ENCODE results near the gene SPATA4.

Gene SPATA4

GRCh38 chr4:176134670-176135069, 60.7 kb downstream of the SPATA4 start:
- Histone ChIP-seq H3K4me3 (ENCODE audit: low read length) (no peak overlapping the region), H3K27me3 (ENCODE audit: low read depth, low read length) (no peaks in the 10 kb centered on the region), H3K4me2 (ENCODE audit: low read length) (no peak overlapping the region)

More at GRCh38 chr4:176134670-176135069, 60.7 kb downstream of the SPATA4 start:
- no peak overlapping the region for H3K9ac ChIP-seq (ENCODE audit: low read length)
- H3K27ac ChIP-seq (ENCODE audit: low read length), result no peak overlapping the region
- H3K9me3 ChIP-seq (ENCODE audit: insufficient read depth, low read length), result no peaks in the 10 kb centered on the region
- H3K79me2 ChIP-seq (ENCODE audit: low read length), result no peaks in the 10 kb centered on the region
- H3K36me3 ChIP-seq (replicated peaks; ENCODE audit: low read depth, low read length), result no peaks in the 10 kb centered on the region
- no peak overlapping the region for H2AFZ ChIP-seq (ENCODE audit: low read depth, low read length)
- H4K20me1 ChIP-seq (ENCODE audit: insufficient read depth, low read length), result no peaks in the 10 kb centered on the region
- peaks cover 6% of the 10 kb centered on the region for H3K4me1 ChIP-seq (ENCODE audit: low read length)
- TF ChIP-seq, protein P1, sequence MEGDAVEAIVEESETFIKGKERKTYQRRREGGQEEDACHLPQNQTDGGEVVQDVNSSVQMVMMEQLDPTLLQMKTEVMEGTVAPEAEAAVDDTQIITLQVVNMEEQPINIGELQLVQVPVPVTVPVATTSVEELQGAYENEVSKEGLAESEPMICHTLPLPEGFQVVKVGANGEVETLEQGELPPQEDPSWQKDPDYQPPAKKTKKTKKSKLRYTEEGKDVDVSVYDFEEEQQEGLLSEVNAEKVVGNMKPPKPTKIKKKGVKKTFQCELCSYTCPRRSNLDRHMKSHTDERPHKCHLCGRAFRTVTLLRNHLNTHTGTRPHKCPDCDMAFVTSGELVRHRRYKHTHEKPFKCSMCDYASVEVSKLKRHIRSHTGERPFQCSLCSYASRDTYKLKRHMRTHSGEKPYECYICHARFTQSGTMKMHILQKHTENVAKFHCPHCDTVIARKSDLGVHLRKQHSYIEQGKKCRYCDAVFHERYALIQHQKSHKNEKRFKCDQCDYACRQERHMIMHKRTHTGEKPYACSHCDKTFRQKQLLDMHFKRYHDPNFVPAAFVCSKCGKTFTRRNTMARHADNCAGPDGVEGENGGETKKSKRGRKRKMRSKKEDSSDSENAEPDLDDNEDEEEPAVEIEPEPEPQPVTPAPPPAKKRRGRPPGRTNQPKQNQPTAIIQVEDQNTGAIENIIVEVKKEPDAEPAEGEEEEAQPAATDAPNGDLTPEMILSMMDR (IDR thresholded peaks at IDR 0.05; ENCODE audit: low read depth, low read length), result no peak
- TF ChIP-seq EZH2phosphoT487 (IDR thresholded peaks at IDR 0.05; ENCODE audit: low read depth), result no peak
